Measurements from ENCODE around the gene EFHC2. TPM values are rescaled to one million over a fixed set of nuclear protein-coding genes. Genes with fewer than 3 reads are reported as not detected.

Gene EFHC2
- total and polyA plus RNA-seq, 10 of the 15 experiments (the other 5 are each of a cell fraction or from before 2014, with no cell fraction given), result 0.56 TPM; not detected in 9

- Histone ChIP-seq H3K79me2 (ENCODE audit: control insufficient read depth, insufficient read depth, low read length) (no peaks in the 10 kb centered on the region), H3K27me3 (replicated peaks in 1 of 2; ENCODE audit: control insufficient read depth in 2 of 2, insufficient read depth in 2 of 2, low read length in 1 of 2) (peaks cover 0 to 3% of the 10 kb centered on the region in 2 experiments; a peak in 1 of 4 replicates), H2AFZ (ENCODE audit: control insufficient read depth, low read depth, low read length) (no peak overlapping the region), H3K4me2 (ENCODE audit: control insufficient read depth, insufficient read depth) (no peak overlapping the region), H3K36me3 (ENCODE audit: control insufficient read depth in 2 of 2, insufficient read depth in 2 of 2, low read length in 1 of 2) (no peaks in the 10 kb centered on the region), H3K4me3 (no peak overlapping the region), H3K4me1 (ENCODE audit: control insufficient read depth, insufficient read depth, low read length) (no peaks in the 10 kb centered on the region), H3K9ac (ENCODE audit: control insufficient read depth, insufficient read depth, low read length) (no peak overlapping the region), H3K9me3 (replicated peaks; ENCODE audit: control insufficient read depth, insufficient read depth, low read length) (no peaks in the 10 kb centered on the region), H4K20me1 (ENCODE audit: control insufficient read depth, insufficient read depth) (no peaks in the 10 kb centered on the region), H3K27ac (ENCODE audit: control insufficient read depth, insufficient read depth) (no peak overlapping the region)
- intact Hi-C loops (cut with micrococcal nuclease; ENCODE audit: unreplicated experiment), result no loop called here
- ATAC-seq, result peak; percentile 69; the same call in 2 of the 3 replicates
- in situ Hi-C loops (cut with MboI), result no loop called here
- DNase-seq (ENCODE audit: low read depth, low spot score), result no peak
- ChIA-PET SMC1A (ENCODE audit: uncharacterized antibody, unreplicated experiment) (interaction anchor here (1.0 to 1.1 kb wide), 2 partner anchors 32 to 288 kb away, joined by 3 to 4 read pairs; no protein-coding TSS in a partner anchor), CTCF (interaction anchor here (0.8 to 0.9 kb wide), 2 partner anchors 10 to 21 kb away, joined by 3 read pairs; no protein-coding TSS in a partner anchor), POLR2A (no interaction called here), RAD21 (ENCODE audit: unreplicated experiment) (no interaction called here)
- BruUV-seq (replicated peaks), result no TSS peak
- TF ChIP-seq FOXK2 (IDR thresholded peaks at IDR 0.05) (no peak), SPI1 (IDR thresholded peaks at IDR 0.05; ENCODE audit: borderline replicate concordance, insufficient read depth, low read depth, low read length) (peak; percentile 23; the same call in 1 of the 2 replicates)
- 54% methylated on average over 4 of the region's 4 CpGs for WGBS (ENCODE audit: insufficient coverage, insufficient replicate concordance, low lambda C conversion rate, missing lambda C conversion rate)
- FAIRE-seq, result no peak
Observed at GRCh38 chrX:44247468-44247867, 96.0 kb downstream of the EFHC2 start.

GRCh38 chrX:44246826-44247225 lies 96.6 kb downstream of the EFHC2 start:
- RAD21 ChIA-PET (ENCODE audit: unreplicated experiment), result no interaction called here
- SMC1A ChIA-PET (ENCODE audit: uncharacterized antibody, unreplicated experiment), result interaction anchor here (1.1 kb wide), 1 partner anchor 288 kb away, joined by 3 read pairs; no protein-coding TSS in a partner anchor
- BruUV-seq (replicated peaks), result no TSS peak
- H3K27ac ChIP-seq (ENCODE audit: control insufficient read depth, insufficient read depth), result no peak overlapping the region
- no peaks in the 10 kb centered on the region for H3K9me3 ChIP-seq (replicated peaks; ENCODE audit: control insufficient read depth, insufficient read depth, low read length)
- no peaks in the 10 kb centered on the region for H3K36me3 ChIP-seq (ENCODE audit: control insufficient read depth in 2 of 2, insufficient read depth in 2 of 2, low read length in 1 of 2)
- ATAC-seq, result no peak
- no peak overlapping the region for H3K9ac ChIP-seq (ENCODE audit: control insufficient read depth, insufficient read depth, low read length)
- no peak overlapping the region for H3K4me3 ChIP-seq
- CTCF ChIA-PET, result interaction anchor here (0.9 kb wide), 1 partner anchor 21 kb away, joined by 3 read pairs; no protein-coding TSS in a partner anchor
- H3K79me2 ChIP-seq (ENCODE audit: control insufficient read depth, insufficient read depth, low read length), result no peaks in the 10 kb centered on the region
- TF ChIP-seq MLLT1 (IDR thresholded peaks at IDR 0.05) (no peak), SMC3 (IDR thresholded peaks at IDR 0.05; ENCODE audit: borderline replicate concordance, low read length) (no peak), YY1 (IDR thresholded peaks at IDR 0.05; ENCODE audit: low read depth, low read length) (no peak), EED (IDR thresholded peaks at IDR 0.05; ENCODE audit: low read depth) (no peak), POLR2AphosphoS2 (IDR thresholded peaks at IDR 0.05; ENCODE audit: low read depth, low read length) (no peak), EP300 (IDR thresholded peaks at IDR 0.05; ENCODE audit: borderline replicate concordance in 1 of 2, control insufficient read depth in 1 of 2, low read depth in 2 of 2, low read length in 2 of 2) (no peak), MAX (IDR thresholded peaks at IDR 0.05; ENCODE audit: low read depth, low read length) (no peak)
- 0% methylated on average over 2 of the region's 2 CpGs for WGBS (ENCODE audit: insufficient coverage, insufficient replicate concordance, low lambda C conversion rate, missing lambda C conversion rate)
- POLR2A ChIA-PET, result no interaction called here
- H4K20me1 ChIP-seq (ENCODE audit: control insufficient read depth, insufficient read depth), result no peaks in the 10 kb centered on the region
- FAIRE-seq, result no peak
- peaks cover 0 to 3% of the 10 kb centered on the region in 2 experiments; a peak in 1 of 4 replicates for H3K27me3 ChIP-seq (replicated peaks in 1 of 2; ENCODE audit: control insufficient read depth in 2 of 2, insufficient read depth in 2 of 2, low read length in 1 of 2)
- H3K4me1 ChIP-seq (ENCODE audit: control insufficient read depth, insufficient read depth, low read length), result no peaks in the 10 kb centered on the region
- H2AFZ ChIP-seq (ENCODE audit: control insufficient read depth, low read depth, low read length), result no peak overlapping the region
- intact Hi-C loops (cut with micrococcal nuclease; ENCODE audit: unreplicated experiment), result no loop called here
- in situ Hi-C loops (cut with MboI), result no loop called here
- DNase-seq (ENCODE audit: low read depth, low spot score), result no peak
- H3K4me2 ChIP-seq (ENCODE audit: control insufficient read depth, insufficient read depth), result no peak overlapping the region

All from GM12878 (cell line).